H1 (cell line): ENCODE measurements around the gene SMIM7. TPM values are rescaled to one million over a fixed set of nuclear protein-coding genes. Genes with fewer than 3 reads are reported as not detected.
"Not testable (repeated sequence)": the region's sequence is repeated elsewhere in the genome, so short reads cannot be mapped to it uniquely, and the experiment has no call there.

Source experiments
- CTCF ChIA-PET: fragments of 300-600 bp; sonication (Branson Sonifier 250); formaldehyde crosslinking; loops from one replicate; lab custom pipeline; 2021; ENCODE audit not compliant: partially characterized antibody; lab: Charles Lee
- POLR2A ChIA-PET: fragments of 300-600 bp; sonication (Branson Sonifier 250); formaldehyde crosslinking; loops from one replicate; lab custom pipeline; 2021; ENCODE audit warnings: inconsistent platforms; ENCODE audit not compliant: partially characterized antibody; lab: Charles Lee
- DNase-seq, 2 experiments: peaks; one replicate each; pipeline versions ENCODE4 v3.0.0 to v3.0.0-alpha.2; 2010 to 2022; ENCODE audit warnings: low spot score in 2 of 2, low read depth in 1 of 2, mixed read lengths in 1 of 2
- FAIRE-seq: peaks from 2 replicates; lab custom pipeline; 2011; peaks lifted over from hg19 to GRCh38; lab: Jason Lieb, UNC
- H2AFZ ChIP-seq: 2 replicates; pipeline ENCODE4 v1.8.1; 2012; ENCODE audit warnings: low read length, inconsistent platforms
- H2AK5ac ChIP-seq: 2 replicates; pipeline ENCODE4 v1.6.1; 2013; ENCODE audit warnings: low read depth, low read length
- H2BK120ac ChIP-seq: replicated peaks from 2 replicates; pipeline ENCODE3; 2013; ENCODE audit warnings: low read depth, low read length, inconsistent platforms
- H2BK12ac ChIP-seq: 2 replicates; pipeline ENCODE4 v1.6.1; 2013; ENCODE audit warnings: low read depth, low read length
- H2BK15ac ChIP-seq: 2 replicates; pipeline ENCODE4 v1.6.1; 2013; ENCODE audit warnings: low read length
- H2BK20ac ChIP-seq: 2 replicates; pipeline ENCODE4 v1.6.1; 2013; ENCODE audit warnings: low read length
- H2BK5ac ChIP-seq: 2 replicates; pipeline ENCODE4 v1.6.1; 2013; ENCODE audit warnings: low read depth, low read length
- H3K14ac ChIP-seq: 2 replicates; pipeline ENCODE4 v1.6.1; 2013; ENCODE audit warnings: inconsistent platforms; ENCODE audit not compliant: insufficient read length
- H3K18ac ChIP-seq: 2 replicates; pipeline ENCODE4 v1.6.1; 2013; ENCODE audit warnings: low read length; ENCODE audit errors: extremely low read depth
- H3K23ac ChIP-seq: 2 replicates; pipeline ENCODE4 v1.6.1; 2013; ENCODE audit warnings: inconsistent platforms; ENCODE audit not compliant: insufficient read length
- H3K23me2 ChIP-seq: 2 replicates; pipeline ENCODE4 v1.6.1; 2013; ENCODE audit warnings: low read depth, low read length
- H3K27ac ChIP-seq: 2 replicates; pipeline ENCODE4 v1.6.1; 2011; ENCODE audit warnings: low read depth, low read length, inconsistent platforms
- H3K27me3 ChIP-seq, 4 experiments: replicated peaks in 1 of 4; 1 replicate in 1 of 4; 2 replicates in 3 of 4; pipeline versions ENCODE4 v1.6.1 to v1.8.1; 2011 to 2013; ENCODE audit warnings: low read length in 3 of 4, mild to moderate bottlenecking in 3 of 4, inconsistent platforms in 2 of 4, mixed read lengths in 2 of 4, moderate library complexity in 1 of 4; ENCODE audit not compliant: control insufficient read depth in 3 of 4, insufficient read depth in 3 of 4; ENCODE audit errors: extremely low read depth in 1 of 4
- H3K36me3 ChIP-seq, 4 experiments: 2 replicates each; pipeline versions ENCODE4 v1.6.1 to v1.8.1; 2011 to 2013; ENCODE audit warnings: mild to moderate bottlenecking in 4 of 4, low read length in 3 of 4, moderate library complexity in 2 of 4, control low read depth in 1 of 4, inconsistent platforms in 1 of 4; ENCODE audit not compliant: insufficient read depth in 4 of 4, control insufficient read depth in 2 of 4
- H3K4ac ChIP-seq: replicated peaks from 2 replicates; pipeline ENCODE3; 2013; ENCODE audit warnings: low read length, low read depth, mixed read lengths, inconsistent platforms; ENCODE audit not compliant: insufficient read length
- H3K4me1 ChIP-seq, 4 experiments: replicated peaks in 1 of 4; 1 replicate in 1 of 4; 2 replicates in 3 of 4; pipeline versions ENCODE4 v1.6.1 to v1.8.1; 2011 to 2013; ENCODE audit warnings: low read length in 3 of 4, inconsistent platforms in 2 of 4, mixed read lengths in 1 of 4; ENCODE audit not compliant: insufficient read depth in 4 of 4, control insufficient read depth in 3 of 4
- H3K4me2 ChIP-seq, 2 experiments: 2 replicates each; pipeline versions ENCODE4 v1.6.1 to v1.8.1; 2011 to 2013; ENCODE audit warnings: low read depth in 2 of 2, low read length in 2 of 2, control low read depth in 1 of 2, inconsistent platforms in 1 of 2, mild to moderate bottlenecking in 1 of 2; ENCODE audit not compliant: insufficient read depth in 1 of 2
- H3K4me3 ChIP-seq, 4 experiments: fragments of 200-600, 300-600 bp in 1 of 4; sonication (generic), shearing (Covaris generic), sonication (Bioruptor Twin) in 1 of 4; 2 replicates each; pipeline versions ENCODE4 v1.5.1 to v1.8.1; 2011 to 2016; ENCODE audit warnings: low read length in 4 of 4, low read depth in 3 of 4, control low read depth in 2 of 4, inconsistent platforms in 2 of 4, mild to moderate bottlenecking in 2 of 4, mixed read lengths in 1 of 4, moderate library complexity in 1 of 4; ENCODE audit not compliant: insufficient read depth in 2 of 4; ENCODE audit errors: extremely low read depth in 1 of 4
- H3K56ac ChIP-seq: replicated peaks from 2 replicates; pipeline ENCODE3; 2013; ENCODE audit warnings: low read depth, mild to moderate bottlenecking, mixed read lengths, low read length, inconsistent platforms; ENCODE audit not compliant: insufficient read length
- H3K79me1 ChIP-seq: 2 replicates; pipeline ENCODE4 v1.6.1; 2013; ENCODE audit warnings: low read depth, low read length, control low read depth
- H3K79me2 ChIP-seq, 2 experiments: 2 replicates each; pipeline versions ENCODE4 v1.6.1 to v1.8.1; 2012 to 2013; ENCODE audit warnings: low read length in 2 of 2, mild to moderate bottlenecking in 2 of 2, inconsistent platforms in 1 of 2; ENCODE audit not compliant: insufficient read depth in 2 of 2, control insufficient read depth in 1 of 2
- H3K9ac ChIP-seq, 4 experiments: replicated peaks in 1 of 4; 1 replicate in 1 of 4; 2 replicates in 3 of 4; pipeline versions ENCODE4 v1.6.1 to v1.8.1; 2011 to 2013; ENCODE audit warnings: low read depth in 3 of 4, low read length in 3 of 4, control low read depth in 2 of 4, mild to moderate bottlenecking in 2 of 4, moderate library complexity in 2 of 4, inconsistent platforms in 1 of 4; ENCODE audit errors: extremely low read depth in 1 of 4
- H3K9me3 ChIP-seq, 2 experiments: 2 replicates each; pipeline versions ENCODE4 v1.6.1 to v1.8.1; 2012 to 2013; ENCODE audit warnings: mild to moderate bottlenecking in 2 of 2, moderate library complexity in 2 of 2, control low read depth in 1 of 2, inconsistent platforms in 1 of 2, low read depth in 1 of 2, low read length in 1 of 2, mixed read lengths in 1 of 2; ENCODE audit not compliant: insufficient read depth in 2 of 2
- H4K20me1 ChIP-seq, 2 experiments: replicated peaks in 1 of 2; 2 replicates each; pipeline versions ENCODE3 to v1.8.1; 2011 to 2013; ENCODE audit warnings: inconsistent platforms in 2 of 2, low read length in 2 of 2, mild to moderate bottlenecking in 1 of 2; ENCODE audit not compliant: insufficient read depth in 2 of 2, control insufficient read depth in 1 of 2
- H4K5ac ChIP-seq: 2 replicates; pipeline ENCODE4 v1.6.1; 2013; ENCODE audit warnings: low read length, low read depth, mixed read lengths, inconsistent platforms; ENCODE audit not compliant: insufficient read length
- H4K8ac ChIP-seq: 2 replicates; pipeline ENCODE4 v1.8.0; 2013; ENCODE audit warnings: mild to moderate bottlenecking, moderate library complexity, low read length, inconsistent platforms; ENCODE audit not compliant: insufficient read depth; ENCODE audit errors: extremely low read depth
- H4K91ac ChIP-seq: replicated peaks from 2 replicates; pipeline ENCODE3; 2013; ENCODE audit warnings: low read length, mixed read lengths, inconsistent platforms; ENCODE audit not compliant: insufficient read length
- KDM4A ChIP-seq: IDR thresholded peaks from one replicate; pipeline ENCODE4 v1.7.1; 2012; ENCODE audit warnings: low read depth, mild to moderate bottlenecking, moderate library complexity, low read length, inconsistent platforms; ENCODE audit not compliant: severe bottlenecking
- WGBS, 2 experiments: shearing (Covaris generic) in 1 of 2; methylation state at CpG; one replicate each; pipeline versions ENCODE4 v1.1.6 to v1.1.7; 2013 to 2015; ENCODE audit warnings: low lambda C conversion rate in 2 of 2, mixed read lengths in 2 of 2, inconsistent platforms in 1 of 2, low coverage in 1 of 2, missing lambda C conversion rate in 1 of 2; ENCODE audit not compliant: insufficient replicate concordance in 2 of 2, insufficient coverage in 1 of 2, insufficient read length in 1 of 2; ENCODE audit errors: extremely low coverage in 1 of 2, missing lambda C conversion rate in 1 of 2; 5-methylcytosine and 5-hydroxymethylcytosine counted together
- polyA plus RNA-seq, 7 experiments: library from polyadenylated mRNA; depleted of rRNA in 3 of 7; stranded (reverse) in 5 of 7; unstranded in 2 of 7; fragments of >200 nt in 5 of 7; fragments of 200-250 nt in 2 of 7; gene quantifications; 1 replicate in 5 of 7; 2 replicates in 1 of 7; 4 replicates in 1 of 7; pipeline versions ENCODE4 v1.2.1 to v1.2.3, GENCODE V29; 2011 to 2013; ENCODE audit warnings: missing spikeins in 2 of 7, mixed read lengths in 2 of 7
- total RNA-seq: library from RNA; stranded (reverse); fragmentation: NEBNext Ultra II Directional; extraction: Animal tissue kit (Norgen Biotek cat#: 25700); gene quantifications from 2 replicates; pipeline ENCODE4 v1.2.1, GENCODE V29; 2021

SMIM7 gene
- total and polyA plus RNA-seq, 2 of the 8 experiments (the other 6 are each of a cell fraction or from before 2014, with no cell fraction given) = 55.5 to 67.5 TPM

- Histone ChIP-seq H4K91ac (no peak overlapping the region), H2AK5ac (no peak overlapping the region), H2BK20ac (no peak overlapping the region), H4K20me1 (no peaks in the 10 kb centered on the region), H3K79me2 (no peaks in the 10 kb centered on the region; a peak in 1 of 4 replicates), H3K23ac (no peak overlapping the region), H3K27me3 (no peaks in the 10 kb centered on the region; a peak in 1 of 7 replicates), H2AFZ (no peak overlapping the region), H4K8ac (no peak overlapping the region), H2BK15ac (no peak overlapping the region), H3K4me2 (no peak overlapping the region), H3K27ac (no peak overlapping the region), H3K9me3 (no peaks in the 10 kb centered on the region), H3K4me1 (no peaks in the 10 kb centered on the region), H4K5ac (no peak overlapping the region), H3K36me3 (no peaks in the 10 kb centered on the region), H2BK12ac (no peak overlapping the region), H3K23me2 (no peaks in the 10 kb centered on the region), H3K9ac (no peak overlapping the region), H2BK120ac (no peak overlapping the region), H3K79me1 (no peaks in the 10 kb centered on the region; the same call in 1 of the 2 replicates), H3K14ac (no peak overlapping the region), H3K4ac (no peak overlapping the region), H3K56ac (no peak overlapping the region), H3K18ac (no peak overlapping the region), H3K4me3 (no peak overlapping the region), H2BK5ac (no peak overlapping the region)
- 95% methylated on average over 11 of the region's 13 CpGs; no CpG with 5 or more reads in 1 of the 2 experiments for WGBS, 2 experiments
- no peak for DNase-seq
- POLR2A ChIA-PET = interaction anchor here (1.0 to 1.2 kb wide), 3 partner anchors 10 to 21 kb away, joined by 3 to 5 read pairs (median 4); partner anchors contain the start of gene SMIM7
- no peak for TF ChIP-seq KDM4A
- CTCF ChIA-PET = no interaction called here
- no peak for FAIRE-seq
Observed at GRCh38 chr19:16670291-16670690, 10.3 kb upstream of the SMIM7 start.

GRCh38 chr19:16668702-16669101 lies 8.8 kb upstream of the SMIM7 start:
- H3K23me2 ChIP-seq, H3K4me3 ChIP-seq, H3K18ac ChIP-seq, H3K27ac ChIP-seq, H3K14ac ChIP-seq, CTCF ChIA-PET, H2BK20ac ChIP-seq, H2BK120ac ChIP-seq, H2AFZ ChIP-seq, H3K36me3 ChIP-seq, H3K4me1 ChIP-seq, H2BK15ac ChIP-seq, H4K8ac ChIP-seq, H3K9me3 ChIP-seq, H2BK5ac ChIP-seq, H3K27me3 ChIP-seq, H4K5ac ChIP-seq, FAIRE-seq, H3K4me2 ChIP-seq, H3K9ac ChIP-seq, H3K79me2 ChIP-seq, H3K4ac ChIP-seq, H4K20me1 ChIP-seq, H4K91ac ChIP-seq, H3K56ac ChIP-seq, H2AK5ac ChIP-seq, H3K79me1 ChIP-seq, H2BK12ac ChIP-seq, DNase-seq, H3K23ac ChIP-seq: not testable (repeated sequence)
- 100% methylated on average over 3 of the region's 4 CpGs; no CpG with 5 or more reads in 1 of the 2 experiments for WGBS, 2 experiments
- POLR2A ChIA-PET = interaction anchor here (0.6 kb wide), 1 partner anchor 740 kb away, joined by 3 read pairs; no protein-coding TSS in a partner anchor
